Activated naive CD8-positive, alpha-beta T cell (primary cell): ENCODE data around the gene PCDHA3.
"Not testable (repeated sequence)": the region's sequence is repeated elsewhere in the genome, so short reads cannot be mapped to it uniquely, and the experiment has no call there.

Source experiments
- H3K27ac Mint-ChIP-seq: one replicate; pipeline ENCODE4 v1.8.0; 2021; ENCODE audit warnings: mixed read lengths
- H3K27me3 Mint-ChIP-seq: one replicate; pipeline ENCODE4 v1.8.0; 2021; ENCODE audit warnings: mixed read lengths
- H3K36me3 Mint-ChIP-seq: one replicate; pipeline ENCODE4 v1.8.0; 2021; ENCODE audit warnings: mixed read lengths
- H3K4me1 Mint-ChIP-seq: one replicate; pipeline ENCODE4 v1.8.0; 2021; ENCODE audit warnings: low read depth, mixed read lengths
- H3K4me3 Mint-ChIP-seq: one replicate; pipeline ENCODE4 v1.8.0; 2021; ENCODE audit warnings: mild to moderate bottlenecking, mixed read lengths
- H3K9me3 Mint-ChIP-seq: one replicate; pipeline ENCODE4 v1.8.0; 2021; ENCODE audit warnings: low read depth, mixed read lengths

PCDHA3 gene

DNA sequence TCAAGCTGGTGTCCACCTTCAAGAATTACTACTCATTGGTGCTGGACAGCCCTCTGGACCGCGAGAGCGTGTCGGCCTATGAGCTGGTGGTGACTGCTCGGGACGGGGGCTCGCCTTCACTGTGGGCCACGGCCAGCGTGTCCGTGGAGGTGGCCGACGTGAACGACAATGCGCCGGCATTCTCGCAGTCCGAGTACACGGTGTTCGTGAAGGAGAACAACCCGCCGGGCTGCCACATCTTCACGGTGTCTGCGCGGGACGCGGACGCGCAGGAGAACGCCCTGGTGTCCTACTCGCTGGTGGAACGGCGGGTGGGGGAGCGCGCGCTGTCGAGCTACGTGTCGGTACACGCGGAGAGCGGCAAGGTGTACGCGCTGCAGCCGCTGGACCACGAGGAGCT is 1.5 kb downstream of the PCDHA3 start:
- not testable (repeated sequence) for H3K27ac Mint-ChIP-seq, H3K4me3 Mint-ChIP-seq, H3K4me1 Mint-ChIP-seq
- Mint-ChIP-seq H3K36me3 (peaks cover 27% of the 10 kb centered on the region), H3K9me3 (peaks cover 27% of the 10 kb centered on the region), H3K27me3 (peaks cover 47% of the 10 kb centered on the region)

DNA sequence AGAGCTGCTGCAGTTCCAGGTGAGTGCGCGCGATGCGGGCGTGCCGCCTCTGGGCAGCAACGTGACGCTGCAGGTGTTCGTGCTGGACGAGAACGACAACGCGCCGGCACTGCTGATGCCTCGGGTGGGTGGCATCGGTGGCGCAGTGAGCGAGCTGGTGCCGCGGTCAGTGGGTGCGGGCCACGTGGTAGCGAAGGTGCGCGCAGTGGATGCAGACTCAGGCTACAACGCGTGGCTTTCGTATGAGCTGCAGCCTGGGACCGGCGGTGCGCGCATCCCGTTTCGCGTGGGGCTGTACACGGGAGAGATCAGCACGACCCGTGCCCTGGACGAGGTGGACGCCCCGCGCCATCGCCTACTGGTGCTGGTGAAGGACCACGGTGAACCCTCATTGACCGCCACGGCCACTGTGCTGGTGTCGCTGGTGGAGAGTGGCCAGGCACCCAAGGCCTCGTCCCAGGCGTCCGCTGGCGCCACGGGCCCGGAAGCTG is 2.0 kb downstream of the PCDHA3 start:
- Mint-ChIP-seq H3K4me3 (no peak overlapping the region), H3K36me3 (peaks cover 30% of the 10 kb centered on the region), H3K27me3 (peaks cover 47% of the 10 kb centered on the region), H3K9me3 (peaks cover 27% of the 10 kb centered on the region), H3K4me1 (no peaks in the 10 kb centered on the region), H3K27ac (no peak overlapping the region)

DNA sequence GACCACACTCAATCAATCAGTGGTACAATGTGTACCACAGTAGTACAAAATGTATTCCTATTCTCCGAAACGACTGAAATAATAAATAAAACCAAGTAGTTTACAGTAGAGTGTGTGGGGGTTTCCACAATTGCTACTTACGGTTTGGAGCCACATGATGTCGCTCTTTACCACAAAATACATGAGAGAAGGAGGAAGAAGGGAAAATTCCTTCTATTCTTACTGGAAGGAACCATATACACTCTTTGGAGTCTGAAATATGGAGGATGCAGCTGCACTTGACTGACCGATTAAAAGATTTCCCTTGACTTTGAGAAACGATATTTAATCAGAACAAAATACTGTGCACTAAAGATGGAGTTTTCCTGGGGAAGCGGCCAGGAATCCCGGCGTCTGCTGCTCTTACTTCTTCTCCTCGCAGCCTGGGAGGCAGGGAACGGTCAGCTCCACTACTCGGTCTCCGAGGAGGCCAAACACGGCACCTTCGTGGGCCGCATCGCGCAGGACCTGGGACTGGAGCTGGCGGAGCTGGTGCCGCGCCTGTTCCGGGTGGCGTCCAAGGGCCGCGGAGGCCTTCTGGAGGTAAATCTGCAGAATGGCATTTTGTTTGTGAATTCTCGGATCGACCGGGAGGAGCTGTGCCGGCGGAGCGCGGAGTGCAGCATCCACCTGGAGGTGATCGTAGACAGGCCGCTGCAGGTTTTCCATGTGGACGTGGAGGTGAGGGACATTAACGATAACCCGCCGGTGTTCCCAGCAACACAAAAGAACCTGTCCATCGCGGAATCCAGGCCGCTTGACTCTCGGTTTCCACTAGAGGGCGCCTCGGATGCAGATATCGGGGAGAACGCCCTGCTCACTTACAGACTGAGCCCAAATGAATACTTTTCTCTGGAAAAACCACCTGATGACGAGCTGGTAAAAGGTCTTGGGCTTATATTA is 6.2 kb downstream of the PCDHA3 start, which contains the start of gene PCDHA4:
PCDHA4 (plus strand) TSS at position 235 of the 942 bp plus-strand sequence.
- H3K4me1 Mint-ChIP-seq: no peaks in the 10 kb centered on the region
- H3K9me3 Mint-ChIP-seq: peaks cover 16% of the 10 kb centered on the region

DNA sequence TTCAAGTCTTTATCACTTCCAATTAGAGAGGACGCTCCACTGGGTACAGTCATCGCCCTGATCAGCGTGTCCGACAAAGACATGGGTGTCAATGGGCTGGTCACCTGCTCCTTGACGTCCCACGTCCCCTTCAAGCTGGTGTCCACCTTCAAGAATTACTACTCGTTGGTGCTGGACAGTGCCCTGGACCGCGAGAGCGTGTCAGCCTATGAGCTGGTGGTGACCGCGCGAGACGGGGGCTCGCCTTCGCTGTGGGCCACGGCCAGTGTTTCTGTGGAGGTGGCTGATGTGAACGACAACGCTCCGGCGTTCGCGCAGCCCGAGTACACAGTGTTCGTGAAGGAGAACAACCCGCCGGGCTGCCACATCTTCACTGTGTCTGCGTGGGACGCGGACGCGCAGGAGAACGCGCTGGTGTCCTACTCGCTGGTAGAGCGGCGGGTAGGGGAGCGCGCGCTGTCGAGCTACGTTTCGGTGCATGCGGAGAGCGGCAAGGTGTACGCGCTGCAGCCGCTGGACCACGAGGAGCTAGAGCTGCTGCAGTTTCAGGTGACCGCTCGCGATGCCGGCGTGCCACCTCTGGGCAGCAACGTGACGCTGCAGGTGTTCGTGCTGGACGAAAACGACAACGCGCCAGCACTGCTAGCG is 7.5 kb downstream of the PCDHA3 start:
- H3K4me3 Mint-ChIP-seq, H3K27ac Mint-ChIP-seq, H3K4me1 Mint-ChIP-seq: not testable (repeated sequence)
- H3K36me3 Mint-ChIP-seq: peaks cover 22% of the 10 kb centered on the region
- H3K9me3 Mint-ChIP-seq: peaks cover 26% of the 10 kb centered on the region
- peaks cover 38% of the 10 kb centered on the region for H3K27me3 Mint-ChIP-seq

More for the DNA sequence above, 6.2 kb downstream of the PCDHA3 start, which contains the start of gene PCDHA4:
- H3K27ac Mint-ChIP-seq: no peak within 1 kb of the TSS
- H3K36me3 Mint-ChIP-seq: peaks cover 22% of the 10 kb centered on the region
- no peak within 1 kb of the TSS for H3K4me3 Mint-ChIP-seq
- peaks cover 35% of the 10 kb centered on the region for H3K27me3 Mint-ChIP-seq

DNA sequence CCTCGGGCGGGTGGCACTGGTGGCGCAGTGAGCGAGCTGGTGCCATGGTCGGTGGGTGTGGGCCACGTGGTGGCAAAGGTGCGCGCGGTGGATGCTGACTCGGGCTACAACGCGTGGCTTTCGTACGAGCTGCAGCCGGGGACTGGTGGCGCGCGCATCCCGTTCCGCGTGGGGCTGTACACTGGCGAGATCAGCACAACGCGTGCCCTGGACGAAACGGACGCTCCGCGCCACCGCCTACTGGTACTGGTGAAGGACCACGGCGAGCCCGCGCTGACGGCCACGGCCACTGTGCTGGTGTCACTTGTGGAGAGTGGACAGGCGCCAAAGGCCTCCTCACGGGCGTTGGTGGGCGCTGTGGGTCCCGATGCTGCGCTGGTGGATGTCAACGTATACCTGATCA is 8.0 kb downstream of the PCDHA3 start:
- Mint-ChIP-seq H3K27ac (no peak overlapping the region), H3K36me3 (peaks cover 21% of the 10 kb centered on the region), H3K27me3 (peaks cover 35% of the 10 kb centered on the region), H3K4me1 (no peaks in the 10 kb centered on the region), H3K4me3 (no peak overlapping the region), H3K9me3 (peaks cover 21% of the 10 kb centered on the region)

DNA sequence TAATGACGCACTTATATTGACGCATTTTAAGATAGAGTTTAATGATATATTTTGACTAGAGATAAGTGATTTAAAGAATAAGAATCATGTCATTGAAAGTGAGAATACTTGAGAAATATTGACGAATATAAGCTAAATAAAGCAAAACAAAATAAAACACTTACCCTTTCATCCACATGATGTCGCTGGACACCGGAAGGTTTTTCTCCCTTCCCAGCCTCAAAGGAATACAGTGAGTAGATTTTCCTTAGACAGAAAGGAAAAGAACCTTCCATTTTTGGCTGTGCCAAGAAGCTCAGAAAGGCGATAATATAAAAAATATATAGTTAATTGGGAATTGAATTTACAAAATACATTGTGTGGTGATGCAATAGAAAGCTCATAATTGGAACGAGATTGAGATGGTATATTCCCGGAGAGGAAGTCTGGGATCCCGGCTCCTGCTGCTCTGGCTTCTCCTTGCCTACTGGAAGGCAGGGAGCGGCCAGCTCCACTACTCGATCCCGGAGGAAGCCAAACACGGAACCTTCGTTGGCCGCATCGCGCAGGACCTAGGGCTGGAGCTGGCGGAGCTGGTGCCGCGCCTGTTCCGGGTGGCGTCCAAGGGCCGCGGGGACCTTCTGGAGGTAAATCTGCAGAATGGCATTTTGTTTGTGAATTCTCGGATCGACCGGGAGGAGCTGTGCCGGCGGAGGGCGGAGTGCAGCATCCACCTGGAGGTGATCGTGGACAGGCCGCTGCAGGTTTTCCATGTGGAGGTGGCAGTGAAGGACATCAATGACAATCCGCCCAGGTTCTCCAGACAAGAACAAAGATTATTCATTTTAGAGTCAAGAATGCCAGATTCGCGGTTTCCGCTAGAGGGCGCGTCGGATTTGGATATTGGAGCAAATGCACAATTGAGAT is 20.8 kb downstream of the PCDHA3 start, which contains the start of gene PCDHA5:
PCDHA5 (plus strand) TSS at position 239 of the 906 bp plus-strand sequence.
- H3K27ac Mint-ChIP-seq: no peak within 1 kb of the TSS
- peaks cover 6% of the 10 kb centered on the region for H3K27me3 Mint-ChIP-seq
- H3K9me3 Mint-ChIP-seq: peaks cover 7% of the 10 kb centered on the region
- peaks cover 9% of the 10 kb centered on the region for H3K36me3 Mint-ChIP-seq
- H3K4me1 Mint-ChIP-seq: no peaks in the 10 kb centered on the region
- H3K4me3 Mint-ChIP-seq: no peak within 1 kb of the TSS

DNA sequence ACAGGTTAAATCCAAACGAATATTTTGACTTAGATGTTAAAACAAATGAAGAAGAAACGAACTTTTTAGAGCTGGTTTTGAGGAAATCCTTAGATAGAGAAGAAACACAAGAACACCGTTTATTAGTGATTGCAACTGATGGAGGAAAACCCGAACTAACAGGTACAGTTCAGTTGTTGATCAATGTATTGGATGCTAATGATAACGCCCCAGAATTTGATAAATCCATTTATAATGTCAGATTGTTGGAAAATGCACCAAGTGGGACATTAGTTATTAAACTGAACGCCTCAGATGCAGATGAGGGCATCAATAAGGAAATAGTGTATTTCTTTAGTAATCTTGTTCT is 21.4 kb downstream of the PCDHA3 start:
- H3K27me3 Mint-ChIP-seq: peaks cover 10% of the 10 kb centered on the region
- no peak overlapping the region for H3K4me3 Mint-ChIP-seq
- H3K4me1 Mint-ChIP-seq: no peaks in the 10 kb centered on the region
- peaks cover 11% of the 10 kb centered on the region for H3K9me3 Mint-ChIP-seq
- H3K36me3 Mint-ChIP-seq: peaks cover 12% of the 10 kb centered on the region
- no peak overlapping the region for H3K27ac Mint-ChIP-seq

DNA sequence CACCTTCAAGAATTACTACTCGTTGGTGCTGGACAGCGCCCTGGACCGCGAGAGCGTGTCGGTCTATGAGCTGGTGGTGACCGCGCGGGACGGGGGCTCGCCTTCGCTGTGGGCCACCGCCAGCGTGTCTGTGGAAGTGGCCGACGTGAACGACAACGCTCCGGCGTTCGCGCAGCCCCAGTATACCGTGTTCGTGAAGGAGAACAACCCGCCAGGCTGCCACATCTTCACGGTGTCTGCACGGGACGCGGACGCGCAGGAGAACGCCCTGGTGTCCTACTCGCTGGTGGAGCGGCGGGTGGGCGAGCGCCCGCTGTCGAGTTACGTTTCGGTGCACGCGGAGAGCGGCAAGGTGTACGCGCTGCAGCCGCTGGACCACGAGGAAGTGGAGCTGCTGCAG is 22.1 kb downstream of the PCDHA3 start:
- peaks cover 17% of the 10 kb centered on the region for H3K27me3 Mint-ChIP-seq
- not testable (repeated sequence) for H3K27ac Mint-ChIP-seq, H3K4me1 Mint-ChIP-seq, H3K4me3 Mint-ChIP-seq, H3K36me3 Mint-ChIP-seq
- H3K9me3 Mint-ChIP-seq: peaks cover 11% of the 10 kb centered on the region

DNA sequence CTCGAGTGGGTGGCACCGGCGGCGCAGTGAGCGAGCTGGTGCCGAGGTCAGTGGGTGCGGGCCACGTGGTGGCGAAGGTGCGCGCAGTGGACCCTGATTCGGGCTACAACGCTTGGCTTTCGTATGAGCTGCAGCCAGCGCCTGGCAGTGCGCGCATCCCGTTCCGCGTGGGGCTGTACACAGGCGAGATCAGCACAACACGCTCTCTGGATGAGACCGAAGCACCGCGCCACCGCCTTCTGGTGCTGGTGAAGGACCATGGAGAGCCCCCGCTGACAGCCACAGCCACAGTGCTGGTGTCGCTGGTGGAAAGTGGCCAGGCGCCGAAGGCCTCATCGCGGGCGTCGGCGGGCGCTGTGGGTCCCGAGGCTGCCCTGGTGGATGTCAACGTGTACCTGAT is 22.6 kb downstream of the PCDHA3 start:
- peaks cover 17% of the 10 kb centered on the region for H3K27me3 Mint-ChIP-seq
- peaks cover 10% of the 10 kb centered on the region for H3K36me3 Mint-ChIP-seq
- no peaks in the 10 kb centered on the region for H3K4me1 Mint-ChIP-seq
- no peak overlapping the region for H3K27ac Mint-ChIP-seq
- peaks cover 14% of the 10 kb centered on the region for H3K9me3 Mint-ChIP-seq
- H3K4me3 Mint-ChIP-seq: no peak overlapping the region

DNA sequence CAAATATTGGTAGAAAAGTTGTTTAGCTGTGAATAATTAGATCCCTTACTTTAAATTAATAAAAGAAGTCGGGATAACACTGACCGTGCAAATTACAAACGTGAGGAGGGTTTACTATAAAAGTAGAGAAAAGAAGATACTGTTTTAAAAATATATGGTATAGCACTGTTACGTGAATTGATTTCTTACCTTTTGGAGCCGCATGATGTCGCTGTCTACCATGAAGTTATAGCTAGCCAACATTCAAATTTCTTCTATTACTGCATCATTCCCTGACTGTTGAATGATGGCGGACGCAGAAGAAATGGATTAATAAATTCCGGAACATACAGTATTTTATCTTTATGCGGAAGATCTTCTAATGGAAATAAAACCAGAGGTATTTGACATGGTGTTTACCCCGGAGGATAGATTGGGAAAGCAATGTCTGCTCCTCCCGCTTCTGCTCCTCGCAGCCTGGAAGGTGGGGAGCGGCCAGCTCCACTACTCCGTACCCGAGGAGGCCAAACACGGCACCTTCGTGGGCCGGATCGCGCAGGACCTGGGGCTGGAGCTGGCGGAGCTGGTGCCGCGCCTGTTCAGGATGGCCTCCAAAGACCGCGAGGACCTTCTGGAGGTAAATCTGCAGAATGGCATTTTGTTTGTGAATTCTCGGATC is 27.0 kb downstream of the PCDHA3 start, which contains the start of gene PCDHA6:
PCDHA6 (plus strand) TSS at position 257 of the 658 bp plus-strand sequence; CDS start at position 389, 132 bp downstream.
- peaks cover 17% of the 10 kb centered on the region for H3K36me3 Mint-ChIP-seq
- peak within 1 kb of the TSS; percentile 2 for H3K4me3 Mint-ChIP-seq
- H3K27ac Mint-ChIP-seq: no peak within 1 kb of the TSS
- peaks cover 33% of the 10 kb centered on the region for H3K27me3 Mint-ChIP-seq
- no peaks in the 10 kb centered on the region for H3K4me1 Mint-ChIP-seq
- peaks cover 20% of the 10 kb centered on the region for H3K9me3 Mint-ChIP-seq

DNA sequence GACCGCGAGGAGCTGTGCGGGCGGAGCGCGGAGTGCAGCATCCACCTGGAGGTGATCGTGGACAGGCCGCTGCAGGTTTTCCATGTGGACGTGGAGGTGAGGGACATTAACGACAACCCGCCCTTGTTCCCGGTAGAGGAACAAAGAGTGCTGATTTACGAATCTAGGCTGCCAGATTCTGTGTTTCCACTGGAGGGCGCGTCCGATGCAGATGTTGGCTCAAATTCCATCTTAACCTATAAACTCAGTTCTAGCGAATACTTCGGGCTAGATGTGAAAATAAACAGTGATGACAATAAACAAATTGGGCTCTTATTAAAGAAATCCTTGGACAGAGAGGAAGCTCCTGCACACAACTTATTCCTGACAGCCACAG is 27.5 kb downstream of the PCDHA3 start:
- H3K36me3 Mint-ChIP-seq: peaks cover 20% of the 10 kb centered on the region
- H3K9me3 Mint-ChIP-seq: peaks cover 20% of the 10 kb centered on the region
- no peak overlapping the region for H3K27ac Mint-ChIP-seq
- H3K4me3 Mint-ChIP-seq: peak overlapping the region; percentile 2
- H3K4me1 Mint-ChIP-seq: no peaks in the 10 kb centered on the region
- peaks cover 37% of the 10 kb centered on the region for H3K27me3 Mint-ChIP-seq

DNA sequence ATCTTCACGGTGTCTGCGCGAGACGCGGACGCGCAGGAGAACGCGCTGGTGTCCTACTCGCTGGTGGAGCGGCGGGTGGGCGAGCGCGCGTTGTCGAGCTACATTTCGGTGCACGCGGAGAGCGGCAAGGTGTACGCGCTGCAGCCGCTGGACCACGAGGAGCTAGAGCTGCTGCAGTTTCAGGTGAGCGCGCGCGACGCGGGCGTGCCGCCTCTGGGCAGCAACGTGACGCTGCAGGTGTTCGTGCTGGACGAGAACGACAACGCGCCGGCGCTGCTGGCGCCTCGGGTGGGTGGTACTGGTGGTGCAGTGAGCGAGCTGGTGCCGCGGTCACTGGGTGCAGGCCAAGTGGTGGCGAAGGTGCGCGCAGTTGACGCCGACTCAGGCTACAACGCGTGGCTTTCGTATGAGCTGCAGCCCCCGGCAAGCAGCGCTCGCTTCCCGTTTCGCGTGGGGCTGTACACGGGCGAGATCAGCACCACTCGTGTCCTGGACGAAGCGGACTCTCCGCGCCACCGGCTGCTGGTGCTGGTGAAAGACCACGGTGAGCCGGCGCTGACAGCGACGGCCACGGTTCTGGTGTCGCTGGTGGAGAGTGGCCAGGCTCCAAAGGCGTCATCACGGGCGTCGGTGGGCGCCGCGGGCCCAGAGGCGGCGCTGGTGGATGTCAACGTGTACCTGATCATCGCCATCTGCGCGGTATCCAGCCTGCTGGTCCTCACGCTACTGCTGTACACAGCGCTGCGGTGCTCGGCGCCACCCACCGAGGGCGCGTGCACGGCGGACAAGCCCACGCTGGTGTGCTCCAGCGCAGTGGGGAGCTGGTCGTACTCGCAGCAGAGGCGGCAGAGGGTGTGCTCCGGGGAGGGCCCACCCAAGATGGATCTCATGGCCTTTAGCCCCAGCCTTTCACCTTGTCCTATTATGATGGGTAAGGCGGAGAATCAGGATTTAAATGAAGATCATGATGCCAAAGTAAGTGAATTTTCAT is 28.9 kb downstream of the PCDHA3 start:
- Mint-ChIP-seq H3K27me3 (peaks cover 45% of the 10 kb centered on the region), H3K36me3 (peaks cover 26% of the 10 kb centered on the region), H3K9me3 (peaks cover 25% of the 10 kb centered on the region)
- H3K4me3 Mint-ChIP-seq, H3K4me1 Mint-ChIP-seq, H3K27ac Mint-ChIP-seq: not testable (repeated sequence)

DNA sequence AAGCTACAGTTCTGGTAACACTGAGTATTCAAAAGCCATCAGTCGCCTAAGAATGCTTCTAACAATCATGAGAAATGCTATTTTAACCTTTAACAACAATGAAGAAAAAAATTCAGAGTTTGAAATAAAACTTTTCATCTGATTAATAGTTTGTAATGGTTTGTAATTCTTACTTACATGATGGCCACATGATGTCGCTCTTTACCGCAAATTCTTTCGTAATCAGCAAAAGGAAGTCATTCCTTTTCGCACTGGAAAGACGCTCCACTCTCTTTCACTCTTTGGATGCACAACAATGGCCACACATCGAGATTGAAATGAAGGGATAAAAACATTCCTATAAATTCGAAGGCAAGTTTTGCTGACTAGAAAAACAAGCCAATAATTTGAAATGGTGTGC is 33.1 kb downstream of the PCDHA3 start, which contains the start of gene PCDHA7:
PCDHA7 (plus strand) TSS at position 277 of the 400 bp plus-strand sequence; CDS start at position 392, 115 bp downstream.
- H3K4me1 Mint-ChIP-seq: no peaks in the 10 kb centered on the region
- peaks cover 29% of the 10 kb centered on the region for H3K27me3 Mint-ChIP-seq
- H3K9me3 Mint-ChIP-seq: peaks cover 15% of the 10 kb centered on the region
- H3K4me3 Mint-ChIP-seq: no peak within 1 kb of the TSS
- H3K27ac Mint-ChIP-seq: no peak within 1 kb of the TSS
- H3K36me3 Mint-ChIP-seq: peaks cover 16% of the 10 kb centered on the region
